Keratinocyte (primary cell): ENCODE data around the gene KCNE1. TPM values are rescaled to one million over a fixed set of nuclear protein-coding genes. Genes with fewer than 3 reads are reported as not detected.
A peak's percentile ranks its signal among the peaks of the same experiment; 100 is the strongest.

Experiments used
- DNase-seq: peaks from one replicate; pipeline ENCODE4 v3.0.0-alpha.2; 2011; ENCODE audit warnings: low read depth, missing footprints, low spot score
- FAIRE-seq: peaks from 2 replicates; lab custom pipeline; 2011; peaks lifted over from hg19 to GRCh38; lab: Jason Lieb, UNC
- H2AFZ ChIP-seq: 2 replicates; pipeline ENCODE4 v1.6.0; 2012; ENCODE audit warnings: low read length, control low read depth, inconsistent platforms; ENCODE audit not compliant: control insufficient read depth
- H3K27ac ChIP-seq: 2 replicates; pipeline ENCODE4 v1.5.1; 2011; ENCODE audit warnings: low read length; ENCODE audit not compliant: control insufficient read depth, insufficient read depth
- H3K27me3 ChIP-seq: 3 replicates; pipeline ENCODE4 v1.6.0; 2011; ENCODE audit warnings: low read length; ENCODE audit not compliant: control insufficient read depth, insufficient read depth; ENCODE audit errors: extremely low read depth
- H3K36me3 ChIP-seq, 2 experiments: 2 replicates in 1 of 2; 3 replicates in 1 of 2; pipeline ENCODE4 v1.5.1; 2011; ENCODE audit warnings: low read length in 2 of 2, mild to moderate bottlenecking in 1 of 2; ENCODE audit not compliant: control insufficient read depth in 2 of 2, insufficient read depth in 2 of 2; ENCODE audit errors: extremely low read depth in 1 of 2
- H3K4me1 ChIP-seq: 3 replicates; pipeline ENCODE4 v1.5.1; 2011; ENCODE audit warnings: low read length; ENCODE audit not compliant: control insufficient read depth, insufficient read depth; ENCODE audit errors: extremely low read depth
- H3K4me2 ChIP-seq: 3 replicates; pipeline ENCODE4 v1.6.0; 2011; ENCODE audit warnings: low read depth, low read length; ENCODE audit not compliant: control insufficient read depth, insufficient read depth; ENCODE audit errors: extremely low read depth
- H3K4me3 ChIP-seq, 3 experiments: fragments of 200-600 bp in 1 of 3; sonication (generic) in 1 of 3; 2 replicates in 2 of 3; 3 replicates in 1 of 3; pipeline ENCODE4 v1.5.1; 2011 to 2016; ENCODE audit warnings: low read length in 3 of 3, mild to moderate bottlenecking in 3 of 3, control low read depth in 2 of 3, inconsistent platforms in 1 of 3, low read depth in 1 of 3, mixed read lengths in 1 of 3, mixed run types in 1 of 3, moderate library complexity in 1 of 3; ENCODE audit not compliant: control insufficient read depth in 2 of 3, insufficient read depth in 2 of 3; ENCODE audit errors: extremely low read depth in 1 of 3
- H3K79me2 ChIP-seq: 2 replicates; pipeline ENCODE4 v1.6.0; 2012; ENCODE audit warnings: low read length; ENCODE audit not compliant: control insufficient read depth, insufficient read depth
- H3K9ac ChIP-seq: 3 replicates; pipeline ENCODE4 v1.6.0; 2011; ENCODE audit warnings: low read length; ENCODE audit not compliant: control insufficient read depth, insufficient read depth; ENCODE audit errors: extremely low read depth
- H3K9me1 ChIP-seq: 3 replicates; pipeline ENCODE4 v1.6.0; 2011; ENCODE audit warnings: low read length; ENCODE audit not compliant: control insufficient read depth, insufficient read depth; ENCODE audit errors: extremely low read depth
- H3K9me3 ChIP-seq: 2 replicates; pipeline ENCODE4 v1.5.1; 2012; ENCODE audit warnings: low read depth, low read length; ENCODE audit not compliant: control insufficient read depth
- H4K20me1 ChIP-seq: 3 replicates; pipeline ENCODE4 v1.6.0; 2011; ENCODE audit warnings: low read length; ENCODE audit not compliant: control insufficient read depth, insufficient read depth; ENCODE audit errors: extremely low read depth
- EZH2 ChIP-seq: IDR thresholded peaks from one replicate; pipeline ENCODE4 v1.6.1; 2012; ENCODE audit warnings: inconsistent platforms, mild to moderate bottlenecking, low read length, moderate library complexity
- dilution Hi-C: fragments of 300-500 bp; cut with MboI; formaldehyde crosslinking; loops from one replicate; pipeline ENCODE4 v1.7.0; 2020; ENCODE audit warnings: low sequenced_read_pairs; ENCODE audit not compliant: extremely low pct_ligation_motif_present
- polyA plus RNA-seq, 5 experiments: library from polyadenylated mRNA; depleted of rRNA in 3 of 5; stranded (reverse) in 3 of 5; stranded (forward) in 1 of 5; unstranded in 1 of 5; fragments of >200 nt; gene quantifications; 1 replicate in 1 of 5; 2 replicates in 3 of 5; 3 replicates in 1 of 5; pipeline versions ENCODE4 v1.2.1 to v1.2.3, GENCODE V29; 2011 to 2012; ENCODE audit warnings: missing spikeins in 2 of 5, low read depth in 1 of 5, low replicate concordance in 1 of 5
- TF ChIP-seq, protein P1 (sequence below), 3 experiments: IDR thresholded peaks in 1 of 3; conservative IDR thresholded peaks in 1 of 3; optimal IDR thresholded peaks in 1 of 3; 2 replicates in 2 of 3; 3 replicates in 1 of 3; pipeline versions ENCODE3 to v1.5.1; 2011; ENCODE audit warnings: low read length in 3 of 3, mild to moderate bottlenecking in 3 of 3, moderate library complexity in 2 of 3, control low read depth in 1 of 3, inconsistent platforms in 1 of 3; ENCODE audit not compliant: insufficient read depth in 2 of 3; ENCODE audit errors: extremely low read depth in 1 of 3

The KCNE1 gene
- polyA plus RNA-seq, 1 donor (not counting 4 experiments of a cell fraction or from before 2014, with no cell fraction given): 0.08 TPM

DNA sequence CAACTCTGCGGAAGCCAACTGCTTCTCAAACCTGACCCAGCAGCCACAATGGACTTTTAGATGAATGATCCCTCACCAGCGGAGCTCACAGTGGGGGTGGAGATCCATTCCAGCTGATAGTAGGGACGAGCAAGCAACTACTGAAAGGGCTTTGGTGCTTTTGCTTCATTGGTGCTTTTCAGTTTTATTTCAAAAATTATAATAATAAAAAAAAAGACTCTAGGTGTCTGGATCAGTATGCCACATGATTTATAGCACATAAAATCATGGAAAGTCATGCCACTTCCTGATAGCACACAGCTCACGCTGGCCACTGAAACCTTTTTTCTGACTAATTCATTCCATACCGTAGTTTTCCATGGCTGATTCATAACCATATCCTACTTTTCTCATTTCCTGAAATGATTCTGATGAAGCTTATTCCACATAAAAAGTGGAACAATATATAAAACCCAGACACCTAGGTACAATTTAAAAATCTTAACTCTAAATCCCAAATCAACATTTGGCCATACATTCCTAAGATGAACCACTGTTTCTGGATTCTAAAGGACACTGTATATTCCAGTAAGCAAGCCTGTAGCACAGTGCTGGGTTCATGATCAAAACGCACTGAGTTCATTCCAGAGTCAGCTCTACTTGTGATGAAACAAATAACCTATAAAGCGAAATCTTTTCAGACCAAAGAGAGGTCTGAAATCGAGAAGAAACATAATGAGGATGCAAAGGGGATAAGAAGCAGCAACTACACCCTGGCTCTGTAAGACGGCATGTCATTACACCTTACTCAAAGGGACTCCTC lies 41.3 kb upstream of the KCNE1 start:
- no peaks in the 10 kb centered on the region for H3K79me2 ChIP-seq
- H3K4me3 ChIP-seq: peak overlapping the region in 1 of 3 experiments; percentile 0
- no peaks in the 10 kb centered on the region for H3K9me1 ChIP-seq
- H3K4me2 ChIP-seq: peak overlapping the region; percentile 46
- H3K36me3 ChIP-seq: no peaks in the 10 kb centered on the region
- peak; percentile 77 for FAIRE-seq
- H3K4me1 ChIP-seq: peaks cover 27% of the 10 kb centered on the region
- H2AFZ ChIP-seq: peak overlapping the region; percentile 24
- H3K27ac ChIP-seq: peak overlapping the region; percentile 64
- H3K9ac ChIP-seq: no peak overlapping the region
- DNase-seq: no peak
- H4K20me1 ChIP-seq: no peaks in the 10 kb centered on the region
- dilution Hi-C loops: no loop called here
- H3K27me3 ChIP-seq: no peaks in the 10 kb centered on the region
- peaks cover 2% of the 10 kb centered on the region for H3K9me3 ChIP-seq
- TF ChIP-seq, protein P1, sequence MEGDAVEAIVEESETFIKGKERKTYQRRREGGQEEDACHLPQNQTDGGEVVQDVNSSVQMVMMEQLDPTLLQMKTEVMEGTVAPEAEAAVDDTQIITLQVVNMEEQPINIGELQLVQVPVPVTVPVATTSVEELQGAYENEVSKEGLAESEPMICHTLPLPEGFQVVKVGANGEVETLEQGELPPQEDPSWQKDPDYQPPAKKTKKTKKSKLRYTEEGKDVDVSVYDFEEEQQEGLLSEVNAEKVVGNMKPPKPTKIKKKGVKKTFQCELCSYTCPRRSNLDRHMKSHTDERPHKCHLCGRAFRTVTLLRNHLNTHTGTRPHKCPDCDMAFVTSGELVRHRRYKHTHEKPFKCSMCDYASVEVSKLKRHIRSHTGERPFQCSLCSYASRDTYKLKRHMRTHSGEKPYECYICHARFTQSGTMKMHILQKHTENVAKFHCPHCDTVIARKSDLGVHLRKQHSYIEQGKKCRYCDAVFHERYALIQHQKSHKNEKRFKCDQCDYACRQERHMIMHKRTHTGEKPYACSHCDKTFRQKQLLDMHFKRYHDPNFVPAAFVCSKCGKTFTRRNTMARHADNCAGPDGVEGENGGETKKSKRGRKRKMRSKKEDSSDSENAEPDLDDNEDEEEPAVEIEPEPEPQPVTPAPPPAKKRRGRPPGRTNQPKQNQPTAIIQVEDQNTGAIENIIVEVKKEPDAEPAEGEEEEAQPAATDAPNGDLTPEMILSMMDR (optimal IDR thresholded peaks at IDR 0.05 in 1 of 3, IDR thresholded peaks at IDR 0.05 in 1 of 3, conservative IDR thresholded peaks at IDR 0.05 in 1 of 3; ENCODE audit: extremely low read depth in 1 of 3, insufficient read depth in 2 of 3, low read length in 3 of 3): no peak
- no peak for TF ChIP-seq EZH2

DNA sequence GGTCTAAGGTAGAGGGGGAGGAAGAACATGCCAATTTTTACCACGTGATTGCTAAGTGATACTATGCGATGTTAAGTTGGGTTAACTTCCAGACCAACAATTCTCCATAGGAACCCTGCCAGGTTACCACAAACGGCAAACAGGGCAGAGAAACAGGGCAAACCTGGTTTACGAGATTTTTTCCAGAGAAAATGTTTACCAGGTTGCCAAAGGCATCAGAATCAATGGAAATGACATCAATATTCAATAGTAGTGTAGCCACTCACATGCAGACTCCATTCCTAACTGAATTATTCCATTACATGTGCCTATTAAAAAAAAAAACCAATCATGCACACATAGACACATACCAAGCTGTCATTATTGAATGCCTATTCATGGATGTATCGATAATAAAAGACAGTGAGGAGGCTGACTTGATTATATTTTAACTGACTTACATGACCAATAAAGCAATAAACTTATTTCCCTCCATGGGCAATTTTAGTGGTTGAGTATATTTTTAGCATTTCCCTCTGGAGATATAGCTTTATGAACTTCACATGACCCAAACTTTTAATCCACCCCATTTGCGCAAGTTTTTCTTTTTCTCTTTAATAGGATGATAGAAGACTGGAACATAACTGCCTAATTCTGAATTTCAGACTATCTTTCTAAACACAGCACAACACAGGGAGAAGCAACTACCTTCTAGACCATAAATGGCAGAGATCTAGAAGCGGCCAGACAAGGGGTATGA lies 40.5 kb upstream of the KCNE1 start:
- Histone ChIP-seq H4K20me1 (no peaks in the 10 kb centered on the region), H3K9ac (no peak overlapping the region), H3K9me3 (peaks cover 2% of the 10 kb centered on the region), H2AFZ (peak overlapping the region; percentile 24), H3K27ac (peak overlapping the region; percentile 64), H3K4me3 (no peak overlapping the region), H3K79me2 (no peaks in the 10 kb centered on the region), H3K4me1 (peaks cover 19% of the 10 kb centered on the region), H3K9me1 (no peaks in the 10 kb centered on the region), H3K27me3 (no peaks in the 10 kb centered on the region), H3K4me2 (peak overlapping the region; percentile 46), H3K36me3 (no peaks in the 10 kb centered on the region)
- DNase-seq (no peak), FAIRE-seq (no peak)
- TF ChIP-seq, protein P1 (optimal IDR thresholded peaks at IDR 0.05 in 1 of 3, IDR thresholded peaks at IDR 0.05 in 1 of 3, conservative IDR thresholded peaks at IDR 0.05 in 1 of 3; ENCODE audit: extremely low read depth in 1 of 3, insufficient read depth in 2 of 3, low read length in 3 of 3): no peak
- no peak for TF ChIP-seq EZH2
- dilution Hi-C loops: no loop called here
